Ectodermal cell (in vitro differentiated cells): ENCODE measurements around the gene MAP2K2.

Experiments used
- H3K27ac ChIP-seq: 2 replicates; pipeline ENCODE4 v1.7.0; 2013; ENCODE audit warnings: mild to moderate bottlenecking, low read depth, low read length; ENCODE audit not compliant: insufficient read depth, poor library complexity, severe bottlenecking
- H3K27me3 ChIP-seq: 2 replicates; pipeline ENCODE4 v1.7.0; 2013; ENCODE audit warnings: mild to moderate bottlenecking, low read length; ENCODE audit not compliant: insufficient read depth, control insufficient read depth, poor library complexity, severe bottlenecking
- H3K36me3 ChIP-seq: one replicate; pipeline ENCODE4 v1.7.0; 2013; ENCODE audit warnings: low read length; ENCODE audit not compliant: control insufficient read depth, insufficient read depth
- H3K4me1 ChIP-seq: one replicate; pipeline ENCODE4 v1.7.0; 2013; ENCODE audit warnings: low read length; ENCODE audit not compliant: control insufficient read depth, insufficient read depth
- H3K4me3 ChIP-seq: 2 replicates; pipeline ENCODE4 v1.7.0; 2013; ENCODE audit warnings: low read depth, low read length, control low read depth; ENCODE audit not compliant: insufficient read depth
- H3K9me3 ChIP-seq: 2 replicates; pipeline ENCODE4 v1.7.0; 2013; ENCODE audit warnings: mild to moderate bottlenecking, low read length, moderate library complexity; ENCODE audit not compliant: control insufficient read depth
- WGBS, 2 experiments: methylation state at CpG; one replicate each; pipeline ENCODE4 v1.1.7; 2013; ENCODE audit warnings: missing lambda C conversion rate in 2 of 2; 5-methylcytosine and 5-hydroxymethylcytosine counted together

Gene MAP2K2

GRCh38 chr19:4100647-4101495 lies 23.1 kb downstream of the MAP2K2 start:
- H3K36me3 ChIP-seq = peaks cover 46% of the 10 kb centered on the region
- WGBS, 2 experiments = 94 to 95% methylated on average over 38 of the region's 38 CpGs
- no peaks in the 10 kb centered on the region for H3K4me1 ChIP-seq
- no peaks in the 10 kb centered on the region for H3K9me3 ChIP-seq
- no peak overlapping the region for H3K27ac ChIP-seq
- no peaks in the 10 kb centered on the region for H3K27me3 ChIP-seq
- no peak overlapping the region for H3K4me3 ChIP-seq

GRCh38 chr19:4099041-4099764 lies 24.7 kb downstream of the MAP2K2 start:
- Histone ChIP-seq H3K27me3 (no peaks in the 10 kb centered on the region), H3K9me3 (no peaks in the 10 kb centered on the region), H3K36me3 (peaks cover 42% of the 10 kb centered on the region), H3K4me1 (no peaks in the 10 kb centered on the region), H3K27ac (no peak overlapping the region), H3K4me3 (no peak overlapping the region)
- WGBS, 2 experiments = 95 to 96% methylated on average over 38 of the region's 38 CpGs

- H3K9me3 ChIP-seq = no peaks in the 10 kb centered on the region
- 94 to 95% methylated on average over 18 of the region's 18 CpGs for WGBS, 2 experiments
- no peaks in the 10 kb centered on the region for H3K27me3 ChIP-seq
- no peak overlapping the region for H3K27ac ChIP-seq
- peaks cover 42% of the 10 kb centered on the region for H3K36me3 ChIP-seq
- no peaks in the 10 kb centered on the region for H3K4me1 ChIP-seq
- no peak overlapping the region for H3K4me3 ChIP-seq
These were observed 25.4 kb downstream of the MAP2K2 start for GRCh38 chr19:4098493-4098892.

- Histone ChIP-seq H3K27me3 (no peaks in the 10 kb centered on the region), H3K36me3 (peaks cover 41% of the 10 kb centered on the region), H3K4me3 (no peak overlapping the region), H3K4me1 (no peaks in the 10 kb centered on the region), H3K9me3 (no peaks in the 10 kb centered on the region), H3K27ac (no peak overlapping the region)
- 94 to 95% methylated on average over 11 of the region's 11 CpGs for whole genome bisulfite sequencing, 2 experiments
These were observed 26.4 kb downstream of the MAP2K2 start for GRCh38 chr19:4097501-4097900.

GRCh38 chr19:4096049-4096892 lies 27.7 kb downstream of the MAP2K2 start:
- H3K4me1 ChIP-seq = no peaks in the 10 kb centered on the region
- H3K4me3 ChIP-seq = no peak overlapping the region
- no peak overlapping the region for H3K27ac ChIP-seq
- H3K36me3 ChIP-seq = peaks cover 30% of the 10 kb centered on the region
- H3K9me3 ChIP-seq = no peaks in the 10 kb centered on the region
- no peaks in the 10 kb centered on the region for H3K27me3 ChIP-seq
- 93 to 94% methylated on average over 31 of the region's 31 CpGs for WGBS, 2 experiments

- H3K4me3 ChIP-seq = no peak overlapping the region
- no peak overlapping the region for H3K27ac ChIP-seq
- H3K9me3 ChIP-seq = no peaks in the 10 kb centered on the region
- H3K4me1 ChIP-seq = no peaks in the 10 kb centered on the region
- H3K36me3 ChIP-seq = peaks cover 30% of the 10 kb centered on the region
- WGBS, 2 experiments = 95% methylated on average over 12 of the region's 12 CpGs
- no peaks in the 10 kb centered on the region for H3K27me3 ChIP-seq
These were observed 28.5 kb downstream of the MAP2K2 start for GRCh38 chr19:4095488-4095844.

- H3K36me3 ChIP-seq = peaks cover 25% of the 10 kb centered on the region
- no peak overlapping the region for H3K4me3 ChIP-seq
- H3K9me3 ChIP-seq = no peaks in the 10 kb centered on the region
- no peak overlapping the region for H3K27ac ChIP-seq
- H3K4me1 ChIP-seq = no peaks in the 10 kb centered on the region
- WGBS, 2 experiments = 95 to 96% methylated on average over 35 of the region's 35 CpGs
- H3K27me3 ChIP-seq = no peaks in the 10 kb centered on the region
These were observed 29.0 kb downstream of the MAP2K2 start for GRCh38 chr19:4094761-4095487.

GRCh38 chr19:4094291-4094690 lies 29.6 kb downstream of the MAP2K2 start:
- Histone ChIP-seq H3K27me3 (no peaks in the 10 kb centered on the region), H3K4me1 (no peaks in the 10 kb centered on the region), H3K36me3 (peaks cover 22% of the 10 kb centered on the region), H3K9me3 (no peaks in the 10 kb centered on the region), H3K4me3 (no peak overlapping the region), H3K27ac (no peak overlapping the region)
- 95 to 96% methylated on average over 19 of the region's 19 CpGs for WGBS, 2 experiments

- WGBS, 2 experiments = 95 to 96% methylated on average over 18 of the region's 18 CpGs
- Histone ChIP-seq H3K36me3 (peaks cover 17% of the 10 kb centered on the region), H3K27me3 (no peaks in the 10 kb centered on the region)
These were observed 30.2 kb downstream of the MAP2K2 start for GRCh38 chr19:4093643-4094175.

More at GRCh38 chr19:4093643-4094175, 30.2 kb downstream of the MAP2K2 start:
- H3K9me3 ChIP-seq = no peaks in the 10 kb centered on the region
- no peak overlapping the region for H3K4me3 ChIP-seq
- H3K27ac ChIP-seq = no peak overlapping the region
- H3K4me1 ChIP-seq = no peaks in the 10 kb centered on the region
